Anterior cingulate cortex (tissue), 58 donors: ENCODE measurements around the gene MRPS23.
A peak's percentile ranks its signal among the peaks of the same experiment; 100 is the strongest.

Experiments
- DNase-seq, 58 donors: peaks; one replicate each; lab custom pipeline; 2025; lab: John Stamatoyannopoulos, UW

Gene MRPS23

DNA sequence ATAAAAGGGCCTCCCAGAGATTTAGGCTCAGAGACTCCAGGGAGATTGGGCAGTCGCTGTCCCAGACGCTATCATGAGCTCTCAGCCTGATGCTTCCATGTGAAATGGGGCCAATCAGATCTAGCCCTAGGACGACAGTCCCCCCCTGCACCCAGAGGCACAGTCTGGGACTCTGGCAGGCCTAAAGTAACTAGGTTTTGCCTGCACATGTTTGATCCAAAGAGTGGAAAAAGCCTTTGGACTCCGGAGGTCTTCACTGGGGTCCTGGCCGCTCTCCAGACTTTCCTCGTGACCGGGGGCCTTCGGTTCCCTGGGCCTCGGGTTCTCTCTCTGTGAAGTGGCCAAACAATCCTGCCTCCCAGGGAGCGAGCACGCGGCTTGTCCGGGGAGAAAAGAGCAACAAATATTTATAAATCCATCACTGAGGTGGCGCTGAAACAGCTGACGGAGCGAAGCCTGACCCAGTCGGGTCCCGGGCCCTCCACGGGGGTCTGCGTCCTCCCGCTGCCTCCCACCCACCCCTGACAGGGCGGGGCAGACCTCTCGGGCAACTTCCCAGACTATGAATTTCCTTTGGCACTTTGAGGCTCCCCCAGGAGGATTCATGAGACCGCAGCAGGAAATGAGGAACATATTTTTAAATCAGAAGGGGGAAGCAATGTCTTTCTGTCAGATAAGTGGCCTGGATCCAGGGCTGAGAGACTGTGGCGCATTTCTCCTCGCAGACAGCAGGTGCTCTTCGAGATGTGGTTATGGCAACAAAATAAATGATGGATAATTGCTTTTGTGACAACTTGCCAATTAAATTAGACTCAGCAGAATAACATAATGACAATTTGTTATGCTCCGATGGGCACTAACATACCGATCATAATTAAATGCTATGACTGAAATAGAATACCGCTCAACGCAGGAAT, 38.9 kb downstream of the MRPS23 start:
- DNase-seq, result peak in 17 of 58 donors; percentile 9 to 64 (median 21)

- no peak for DNase-seq
Observed at GRCh38 chr17:57809879-57810278, 40.0 kb downstream of the MRPS23 start.

- no peak for DNase-seq
Observed at GRCh38 chr17:57808882-57809281, 41.0 kb downstream of the MRPS23 start.

DNA sequence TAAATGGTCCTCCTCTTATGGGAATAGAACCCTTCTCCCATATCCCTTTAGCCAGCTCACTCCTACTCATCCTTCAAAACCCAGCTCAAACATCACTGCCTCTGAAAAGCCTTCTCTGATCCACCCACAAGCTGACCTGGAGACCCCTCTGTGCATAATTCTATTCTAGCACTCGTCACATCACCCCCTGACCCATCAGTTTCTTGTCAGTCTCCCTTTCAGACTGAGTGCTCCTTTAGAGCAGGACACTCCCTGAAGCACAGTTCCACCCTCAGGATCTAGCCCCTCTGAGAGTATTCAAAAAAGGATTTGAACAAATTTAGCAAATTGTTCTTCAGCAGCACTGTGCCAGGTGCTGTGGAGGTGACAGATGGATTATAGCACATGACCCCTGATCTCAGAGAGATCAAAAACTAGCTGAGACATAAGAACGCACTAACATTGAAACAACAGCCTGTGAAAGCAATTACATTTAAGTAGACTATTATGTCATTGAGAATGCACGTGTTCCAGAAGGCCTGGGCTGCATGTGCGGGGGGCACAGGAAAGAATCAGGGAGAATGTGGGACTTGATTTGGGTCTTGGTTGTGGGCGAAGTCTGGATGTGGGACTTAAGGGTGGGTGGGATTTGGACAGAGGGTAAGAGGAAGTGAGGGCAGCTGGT, 43.5 kb downstream of the MRPS23 start:
- DNase-seq, result no peak

DNA sequence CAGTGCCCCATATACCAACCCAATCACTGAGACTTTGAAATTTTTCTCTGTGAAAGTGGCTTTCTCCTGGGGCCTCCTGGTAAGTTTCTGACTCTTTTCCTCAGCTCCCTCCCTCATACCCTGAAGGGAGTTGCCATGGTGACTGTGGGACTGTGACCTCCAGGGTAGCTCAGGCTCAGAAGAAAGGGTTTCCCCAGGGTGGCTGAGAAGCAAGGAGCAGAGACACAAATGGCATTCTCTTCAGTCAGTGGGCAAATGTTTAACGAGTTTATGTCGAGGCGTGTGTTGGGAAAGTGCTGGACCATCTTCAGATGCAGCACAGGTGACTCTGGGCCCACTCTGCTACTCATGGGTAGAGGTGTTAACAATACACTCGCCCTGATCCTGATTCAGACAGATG, 46.8 kb downstream of the MRPS23 start:
- no peak for DNase-seq

DNA sequence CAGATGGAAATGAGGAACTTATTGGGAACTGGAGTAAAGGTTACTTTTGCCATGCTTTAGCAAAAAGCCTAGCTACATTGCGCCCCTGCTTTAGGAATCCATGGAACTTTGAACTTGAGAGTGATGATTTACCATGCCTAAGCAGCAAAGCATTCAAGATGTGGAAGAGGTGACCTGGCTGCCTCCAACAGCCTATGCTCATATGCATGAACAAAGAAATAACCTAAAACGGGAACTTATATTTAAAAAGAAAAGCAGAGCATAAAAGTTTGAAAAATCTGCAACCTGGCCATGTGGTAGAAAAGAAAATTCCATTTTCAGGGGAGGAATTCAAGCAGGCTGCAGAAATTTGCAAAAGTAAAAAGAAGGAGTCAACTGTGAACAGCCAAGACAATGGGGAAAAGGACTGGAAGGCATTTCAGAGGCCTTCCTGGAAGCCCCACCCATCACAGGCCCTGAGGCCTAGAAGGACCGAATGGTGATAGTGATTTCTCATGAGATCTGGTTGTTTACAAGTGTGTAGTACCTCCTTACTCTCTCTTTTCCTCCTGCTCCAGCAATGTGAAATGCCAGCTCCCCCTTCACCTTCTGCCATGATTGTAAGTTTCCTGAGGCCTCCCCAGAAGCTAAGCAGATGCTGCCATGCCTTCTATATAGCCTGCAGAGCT, 48.7 kb downstream of the MRPS23 start:
- DNase-seq, result no peak

GRCh38 chr17:57794841-57795240, 55.0 kb downstream of the MRPS23 start:
- DNase-seq, result no peak

GRCh38 chr17:57788725-57789124, 61.1 kb downstream of the MRPS23 start:
- peak in 4 of 58 donors; percentile 5 to 68 (median 34) for DNase-seq

DNA sequence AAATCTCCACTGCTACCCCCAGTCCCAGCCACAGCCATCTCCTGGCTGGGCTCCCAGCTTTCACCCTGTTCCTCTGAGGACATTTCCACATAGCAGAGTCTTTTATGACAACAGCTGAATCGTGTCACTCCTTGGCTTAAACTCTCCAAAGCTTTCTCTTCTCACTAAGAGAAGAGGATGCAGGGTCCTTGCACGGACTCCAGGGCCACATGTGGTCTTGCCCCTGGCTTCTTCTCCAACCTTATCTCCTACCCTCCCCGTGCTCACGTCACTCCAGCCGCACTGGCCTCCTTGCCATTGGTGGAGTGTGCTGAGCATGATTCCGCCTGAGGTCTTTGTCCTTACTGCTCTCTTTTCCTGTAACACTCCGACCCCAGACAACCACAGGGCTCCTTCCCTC, 64.8 kb downstream of the MRPS23 start:
- no peak for DNase-seq
